ENCODE data around the gene TXNL1.

Gene TXNL1

GRCh38 chr18:56569416-56569815 is 69.0 kb downstream of the TXNL1 start:
- no peak for DNase-seq (ENCODE audit: low spot score)

DNA sequence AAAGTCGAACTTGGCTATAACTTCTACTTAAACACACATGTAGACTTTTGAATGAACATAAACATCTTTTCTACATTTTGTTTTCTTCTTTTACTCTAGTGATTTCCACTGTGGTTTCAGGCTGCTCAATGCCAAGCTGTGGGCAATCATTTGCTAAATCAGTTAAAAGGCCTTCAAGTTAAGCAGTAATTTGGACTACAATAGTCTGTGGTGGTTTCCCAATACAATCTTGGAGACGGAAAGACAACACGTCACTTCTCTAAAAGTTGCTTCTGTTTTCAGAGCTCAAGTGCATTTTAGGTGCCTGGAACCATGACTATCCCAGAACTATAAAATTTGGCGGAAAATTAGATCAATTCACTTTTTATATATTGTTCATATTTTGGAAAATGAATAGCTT is 69.4 kb downstream of the TXNL1 start:
- DNase-seq (ENCODE audit: low spot score) = no peak

DNA sequence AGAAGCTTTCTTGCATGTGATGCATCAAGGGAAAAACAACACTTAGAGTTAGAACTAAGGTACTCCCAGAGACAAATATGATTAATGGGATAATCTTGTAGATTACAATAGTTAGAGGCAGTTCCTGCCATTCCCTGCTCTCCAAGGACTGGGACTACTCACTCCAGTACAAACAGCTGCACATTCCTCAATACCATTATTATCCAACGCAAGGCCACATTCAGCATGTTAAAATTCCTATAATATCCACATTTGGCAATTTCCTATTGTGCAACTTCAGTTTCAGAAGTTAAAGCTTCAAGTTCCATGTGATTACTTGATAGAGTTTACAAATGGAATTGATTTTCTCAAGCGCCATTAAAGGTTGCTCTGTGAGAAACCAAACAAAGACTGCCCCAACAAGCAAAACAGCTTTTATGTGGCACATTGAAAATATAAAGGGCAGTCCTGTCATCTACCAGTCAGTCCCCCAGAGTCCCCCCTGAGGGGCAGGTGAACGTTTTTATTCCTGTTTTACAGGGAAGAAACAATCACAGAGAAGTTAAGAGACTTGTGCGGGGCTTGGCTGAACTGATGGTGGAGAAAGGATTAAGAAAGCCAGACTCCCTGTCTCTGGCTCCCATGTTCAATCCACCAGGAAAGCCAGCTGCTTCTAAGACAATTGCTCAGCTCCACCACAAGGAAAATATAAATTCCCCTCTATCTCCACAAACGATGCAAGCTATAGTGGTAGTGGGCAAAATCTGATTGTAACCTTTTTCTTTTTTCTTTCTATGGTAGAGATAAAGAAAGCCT is 72.6 kb downstream of the TXNL1 start:
- DNase-seq (ENCODE audit: low spot score) = no peak

DNA sequence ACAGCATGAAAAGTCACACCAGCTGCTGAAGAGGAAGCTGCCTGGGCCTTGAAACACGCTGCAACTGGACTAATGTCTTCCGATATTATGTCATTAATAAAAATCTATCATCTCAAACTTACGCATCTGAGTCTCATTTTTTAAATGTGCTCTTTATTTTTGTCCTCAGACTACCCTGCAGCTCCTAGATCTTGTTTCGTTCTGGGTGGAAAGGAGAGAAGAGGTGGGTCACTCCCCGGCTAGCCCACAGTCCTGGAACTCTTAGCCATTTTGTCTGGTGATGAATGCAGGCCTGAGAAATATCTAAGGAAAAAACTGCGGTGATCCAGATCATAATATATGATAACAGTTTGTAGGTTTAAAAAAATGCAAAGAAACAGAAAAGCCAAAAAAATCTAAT is 73.3 kb downstream of the TXNL1 start:
- DNase-seq (ENCODE audit: low spot score) = no peak

GRCh38 chr18:56563568-56563967 is 74.8 kb downstream of the TXNL1 start:
- peak; percentile 84 for DNase-seq (ENCODE audit: low spot score)

GRCh38 chr18:56562479-56562878 is 75.9 kb downstream of the TXNL1 start:
- DNase-seq (ENCODE audit: low spot score) = no peak

- DNase-seq (ENCODE audit: low spot score) = no peak
Observed at GRCh38 chr18:56560992-56561391, 77.4 kb downstream of the TXNL1 start.

DNA sequence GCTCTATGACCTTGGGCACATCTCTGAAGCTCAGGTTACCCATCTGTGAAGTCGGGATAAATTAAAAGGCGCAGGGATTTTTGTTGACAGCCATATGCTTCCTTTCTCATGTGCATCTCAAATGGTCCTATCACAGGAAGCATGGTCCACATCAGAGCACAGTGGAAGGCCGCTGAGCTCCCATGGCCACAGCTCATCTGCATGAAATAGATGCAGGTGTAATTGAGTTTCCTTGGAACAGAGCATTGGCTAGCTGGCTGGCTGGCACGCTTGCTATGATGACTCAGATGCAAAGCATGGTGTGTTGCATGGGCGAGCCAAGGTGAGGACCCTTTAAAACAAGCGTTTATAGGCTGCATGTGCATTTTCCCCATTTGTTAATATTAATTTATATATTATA is 79.3 kb downstream of the TXNL1 start:
- no peak for DNase-seq (ENCODE audit: low spot score)

DNA sequence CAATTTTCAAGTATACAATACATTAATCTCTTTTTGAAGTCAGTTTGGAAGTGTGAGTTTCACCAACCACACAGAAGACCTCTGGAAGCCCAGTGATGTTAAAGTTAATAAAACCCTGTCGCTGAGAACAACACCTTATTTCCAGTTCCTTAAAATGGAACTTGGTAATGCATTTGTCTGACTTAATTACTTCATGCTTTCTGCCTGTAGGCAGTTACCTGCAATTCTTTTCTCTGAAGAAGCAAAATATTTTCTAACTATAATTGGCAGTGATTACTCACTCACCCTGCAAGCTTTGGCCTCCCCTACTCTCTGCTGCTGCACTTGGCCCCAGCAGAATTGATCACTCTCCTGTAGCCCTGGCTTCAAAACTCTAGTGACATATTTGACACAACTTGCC is 81.5 kb downstream of the TXNL1 start:
- DNase-seq (ENCODE audit: low spot score) = no peak

- DNase-seq (ENCODE audit: low spot score) = no peak
Observed at GRCh38 chr18:56550121-56550520, 88.3 kb downstream of the TXNL1 start.

Measured in iPS-NIHi11 (cell line).